Renal cortex interstitium (tissue), 11 donors: Measurements from ENCODE around the gene IRX6. TPM values are rescaled to one million over a fixed set of nuclear protein-coding genes. Genes with fewer than 3 reads are reported as not detected.

Source experiments
- DNase-seq, 11 donors: peaks; one replicate each; pipeline ENCODE4 v3.0.0-alpha.2; 2013; ENCODE audit warnings: low read depth in 9 of 11, low spot score in 4 of 11; ENCODE audit errors: extremely low read depth in 1 of 11
- polyA plus RNA-seq, 3 donors: library from polyadenylated mRNA; unstranded; fragments of 120-200 nt; gene quantifications; one replicate each; pipeline ENCODE4 v1.2.1, GENCODE V29; 2013; ENCODE audit not compliant: insufficient read length in 3 of 3

Gene IRX6
- polyA plus RNA-seq, 3 donors: 4.2 to 7.9 (median 5.5) TPM

- no peak for DNase-seq
Observed at GRCh38 chr16:55349867-55350266, 25.9 kb downstream of the IRX6 start.

- no peak for DNase-seq
Observed at GRCh38 chr16:55350984-55351383, 27.0 kb downstream of the IRX6 start.

GRCh38 chr16:55351936-55352335, 27.9 kb downstream of the IRX6 start:
- no peak for DNase-seq

GRCh38 chr16:55357241-55357640, 33.2 kb downstream of the IRX6 start:
- DNase-seq: no peak

- DNase-seq: no peak
Observed at GRCh38 chr16:55359946-55360345, 35.9 kb downstream of the IRX6 start.

- no peak for DNase-seq
Observed at GRCh38 chr16:55364811-55365210, 40.8 kb downstream of the IRX6 start.

- DNase-seq: no peak
Observed at GRCh38 chr16:55367301-55367811, 43.4 kb downstream of the IRX6 start.

- DNase-seq: no peak
Observed at GRCh38 chr16:55367866-55368603, 44.0 kb downstream of the IRX6 start.

GRCh38 chr16:55369151-55369550, 45.1 kb downstream of the IRX6 start:
- no peak for DNase-seq

- peak in 8 of 11 donors; percentile 31 to 53 (median 46) for DNase-seq
Observed at GRCh38 chr16:55370762-55371482, 46.9 kb downstream of the IRX6 start.

- no peak for DNase-seq
Observed at GRCh38 chr16:55372792-55373488, 48.9 kb downstream of the IRX6 start.

GRCh38 chr16:55373489-55373832, 49.5 kb downstream of the IRX6 start:
- no peak for DNase-seq

- no peak for DNase-seq
Observed at GRCh38 chr16:55376045-55376444, 52.0 kb downstream of the IRX6 start.

- no peak for DNase-seq
Observed at GRCh38 chr16:55376567-55377167, 52.7 kb downstream of the IRX6 start.

GRCh38 chr16:55377840-55378239, 53.8 kb downstream of the IRX6 start:
- no peak for DNase-seq

- DNase-seq: no peak
Observed at GRCh38 chr16:55378616-55379015, 54.6 kb downstream of the IRX6 start.

- DNase-seq: no peak
Observed at GRCh38 chr16:55379371-55379770, 55.4 kb downstream of the IRX6 start.

- DNase-seq: no peak
Observed at GRCh38 chr16:55379876-55380390, 55.9 kb downstream of the IRX6 start.
